IMR-90 (cell line): ENCODE data around the gene SLCO6A1. TPM values are rescaled to one million over a fixed set of nuclear protein-coding genes. Genes with fewer than 3 reads are reported as not detected.

Source experiments
- ATAC-seq: fragments of 200-7000 bp; cut with Tn5 transposase; 2 replicates; pipeline ENCODE4 v1.9.1; 2020; ENCODE audit warnings: low read depth, mild to moderate bottlenecking, moderate library complexity
- BruUV-seq: library from RNA; stranded (reverse); fragments of 400-500 nt; replicated peaks from 2 replicates; lab custom pipeline; 2021; lab: Mats Ljungman, UMichigan
- CTCF ChIA-PET: fragments of 300-600 bp; formaldehyde crosslinking; extraction: SDS; loops from one replicate; lab custom pipeline; 2021; ENCODE audit warnings: antibody characterized with exemption; lab: Yijun Ruan, JAX
- POLR2A ChIA-PET: fragments of 300-600 bp; sonication (Branson Sonifier 250); formaldehyde crosslinking; loops from one replicate; lab custom pipeline; 2022; ENCODE audit warnings: antibody characterized with exemption; ENCODE audit not compliant: unreplicated experiment; lab: Charles Lee
- DNase-seq: peaks from one replicate; pipeline ENCODE4 v3.0.0; 2013
- H2AFZ ChIP-seq: replicated peaks from 2 replicates; pipeline ENCODE3; 2013; ENCODE audit warnings: low read length, mild to moderate bottlenecking; ENCODE audit not compliant: poor library complexity
- H2AK5ac ChIP-seq: 2 replicates; pipeline ENCODE4 v1.6.1; 2013; ENCODE audit warnings: low read depth, low read length, inconsistent platforms
- H2AK9ac ChIP-seq: replicated peaks from 2 replicates; pipeline ENCODE3; 2013; ENCODE audit warnings: mild to moderate bottlenecking, low read depth, low read length, moderate library complexity; ENCODE audit not compliant: poor library complexity
- H2BK120ac ChIP-seq: 2 replicates; pipeline ENCODE4 v1.6.1; 2013; ENCODE audit warnings: low read depth, low read length, inconsistent platforms
- H2BK15ac ChIP-seq: 3 replicates; pipeline ENCODE4 v1.6.1; 2013; ENCODE audit warnings: low read depth, low read length, inconsistent platforms
- H2BK20ac ChIP-seq: 2 replicates; pipeline ENCODE4 v1.6.1; 2013; ENCODE audit warnings: low read depth, mild to moderate bottlenecking, inconsistent platforms, low read length, moderate library complexity
- H2BK5ac ChIP-seq: 2 replicates; pipeline ENCODE4 v1.6.1; 2013; ENCODE audit warnings: mild to moderate bottlenecking, low read depth, low read length, inconsistent platforms; ENCODE audit not compliant: poor library complexity, severe bottlenecking
- H3K14ac ChIP-seq: replicated peaks from 2 replicates; pipeline ENCODE4 v1.6.1; 2013; ENCODE audit warnings: low read depth, low read length, inconsistent platforms
- H3K18ac ChIP-seq: 2 replicates; pipeline ENCODE4 v1.6.1; 2013; ENCODE audit warnings: low read depth, low read length, control low read depth
- H3K23ac ChIP-seq: 2 replicates; pipeline ENCODE4 v1.6.1; 2013; ENCODE audit warnings: low read depth, low read length, inconsistent platforms
- H3K27ac ChIP-seq: 2 replicates; pipeline ENCODE4 v1.5.1; 2013; ENCODE audit warnings: mild to moderate bottlenecking, control low read depth, low read length; ENCODE audit not compliant: insufficient read depth
- H3K27me3 ChIP-seq: 2 replicates; pipeline ENCODE4 v1.6.1; 2013; ENCODE audit warnings: low read length; ENCODE audit not compliant: control insufficient read depth, insufficient read depth
- H3K36me3 ChIP-seq: 2 replicates; pipeline ENCODE4 v1.6.1; 2013; ENCODE audit warnings: low read length, mixed read lengths; ENCODE audit not compliant: control insufficient read depth, insufficient read depth
- H3K4ac ChIP-seq: 2 replicates; pipeline ENCODE4 v1.6.1; 2013; ENCODE audit warnings: low read depth, low read length, inconsistent platforms
- H3K4me1 ChIP-seq: 2 replicates; pipeline ENCODE4 v1.6.1; 2013; ENCODE audit warnings: low read length, mixed read lengths; ENCODE audit not compliant: control insufficient read depth, insufficient read depth
- H3K4me2 ChIP-seq: 2 replicates; pipeline ENCODE4 v1.6.1; 2013; ENCODE audit warnings: low read depth, mild to moderate bottlenecking, control low read depth, low read length, moderate library complexity
- H3K4me3 ChIP-seq: 2 replicates; pipeline ENCODE4 v1.5.1; 2013; ENCODE audit warnings: low read depth, mild to moderate bottlenecking, control low read depth, low read length, moderate library complexity; ENCODE audit not compliant: insufficient read depth
- H3K56ac ChIP-seq: 2 replicates; pipeline ENCODE4 v1.6.1; 2013; ENCODE audit warnings: low read length, inconsistent platforms; ENCODE audit not compliant: insufficient read depth; ENCODE audit errors: extremely low read depth
- H3K79me1 ChIP-seq, 2 experiments: 2 replicates each; pipeline ENCODE4 v1.6.1; 2013; ENCODE audit warnings: low read length in 2 of 2, inconsistent platforms in 1 of 2, low read depth in 1 of 2
- H3K9ac ChIP-seq: 2 replicates; pipeline ENCODE4 v1.6.1; 2013; ENCODE audit warnings: low read depth, low read length, control low read depth
- H3K9me1 ChIP-seq: 2 replicates; pipeline ENCODE4 v1.6.1; 2013; ENCODE audit warnings: low read length, inconsistent platforms; ENCODE audit not compliant: insufficient read depth
- H3K9me3 ChIP-seq: 2 replicates; pipeline ENCODE4 v1.6.1; 2013; ENCODE audit warnings: low read length; ENCODE audit not compliant: control insufficient read depth, insufficient read depth
- H4K20me1 ChIP-seq: 2 replicates; pipeline ENCODE4 v1.6.1; 2013; ENCODE audit warnings: low read length, inconsistent platforms; ENCODE audit not compliant: insufficient read depth
- H4K5ac ChIP-seq: 2 replicates; pipeline ENCODE4 v1.6.1; 2013; ENCODE audit warnings: mild to moderate bottlenecking, low read depth, low read length, control low read depth
- H4K8ac ChIP-seq, 2 experiments: 2 replicates each; pipeline ENCODE4 v1.6.1; 2013; ENCODE audit warnings: low read depth in 2 of 2, low read length in 2 of 2, control low read depth in 1 of 2, inconsistent platforms in 1 of 2
- H4K91ac ChIP-seq: 2 replicates; pipeline ENCODE4 v1.6.1; 2013; ENCODE audit warnings: low read depth, low read length, inconsistent platforms; ENCODE audit not compliant: insufficient read depth
- FOS ChIP-seq: fragments of 150-350 bp; IDR thresholded peaks from 2 replicates; pipeline ENCODE4 v1.6.1; 2016; ENCODE audit warnings: low read depth, low read length
- POLR2A ChIP-seq: IDR thresholded peaks from 2 replicates; pipeline ENCODE4 v1.6.1; 2012; ENCODE audit warnings: mild to moderate bottlenecking, low read depth, low read length
- RAD21 ChIP-seq: IDR thresholded peaks from 2 replicates; pipeline ENCODE4 v1.6.1; 2012; ENCODE audit warnings: low read length, improper control_type of control experiment
- SMC3 ChIP-seq: fragments of 150-350 bp; IDR thresholded peaks from 2 replicates; pipeline ENCODE4 v1.6.1; 2016; ENCODE audit warnings: low read depth, mild to moderate bottlenecking, antibody characterized with exemption, low read length, moderate library complexity
- WGBS, 2 experiments: methylation state at CpG; one replicate each; pipeline versions ENCODE4 v1.1.5 to v1.1.7; 2013; ENCODE audit warnings: missing lambda C conversion rate in 2 of 2; ENCODE audit not compliant: insufficient read length in 1 of 2; ENCODE audit errors: extremely low coverage in 2 of 2; 5-methylcytosine and 5-hydroxymethylcytosine counted together
- dilution Hi-C: fragments of 300-500 bp; cut with HindIII; formaldehyde crosslinking; loops from one replicate; pipeline ENCODE4 v1.14.3; 2018; ENCODE audit warnings: low sequenced_read_pairs; ENCODE audit not compliant: unreplicated experiment
- in situ Hi-C: fragments of 300-500 bp; cut with MboI; formaldehyde crosslinking; loops from 3 replicates; pipeline ENCODE4 v1.14.3; 2019; ENCODE audit warnings: low sequenced_read_pairs, inconsistent platforms, mixed read lengths
- intact Hi-C: fragments of 100-400 bp; cut with micrococcal nuclease; formaldehyde crosslinking; loops from 2 replicates; pipeline ENCODE4 v1.10.0; 2022
- polyA plus RNA-seq, 3 experiments: library from polyadenylated mRNA; depleted of rRNA; stranded (reverse); fragments of >200 nt; gene quantifications; 2 replicates each; pipeline ENCODE4 v1.2.3, GENCODE V29; 2012; ENCODE audit warnings: low replicate concordance in 1 of 3
- total RNA-seq: library from RNA; depleted of rRNA; stranded (reverse); fragments of >200 nt; gene quantifications from 2 replicates; pipeline ENCODE4 v1.2.3, GENCODE V29; 2012

SLCO6A1 gene
- total and polyA plus RNA-seq, 2 of the 4 experiments (the other 2 are of a cell fraction), result not detected

DNA sequence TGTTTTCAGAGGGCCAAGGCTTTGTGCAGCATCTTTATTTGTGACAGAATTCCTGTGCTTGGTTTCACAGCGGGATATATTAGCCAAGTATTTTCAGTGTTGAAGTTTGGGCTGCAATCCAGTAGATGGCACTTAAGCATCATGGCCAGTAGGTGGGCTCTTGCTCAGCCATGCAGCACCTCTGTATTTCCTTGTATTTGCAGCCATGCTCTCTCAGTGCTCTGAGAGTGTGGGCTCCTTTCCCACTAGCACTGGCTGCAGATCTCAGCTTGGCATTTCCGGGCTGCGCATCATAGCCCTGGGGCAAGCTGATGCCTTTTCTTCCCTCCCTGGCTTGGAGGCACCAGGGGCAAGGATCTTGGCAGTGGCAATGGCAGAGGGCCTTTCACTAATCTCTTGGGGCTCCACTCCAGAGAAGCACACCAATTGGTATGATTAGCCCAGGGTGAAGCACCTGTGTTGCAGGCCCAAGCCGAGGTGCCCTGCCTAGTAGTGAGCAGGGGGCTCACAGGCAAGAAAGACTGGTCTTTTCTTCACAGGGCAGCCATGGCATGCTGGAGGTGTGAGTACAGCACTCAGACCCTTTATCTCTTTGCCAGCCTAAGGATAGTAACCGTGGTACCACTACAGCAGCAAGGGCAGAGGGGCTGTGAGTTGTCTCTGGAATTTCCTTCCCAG, 48.3 kb downstream of the SLCO6A1 start:
- Histone ChIP-seq H2BK5ac (no peak overlapping the region), H4K5ac (no peak overlapping the region), H3K27me3 (no peaks in the 10 kb centered on the region), H3K56ac (no peak overlapping the region), H4K20me1 (no peaks in the 10 kb centered on the region), H3K4ac (no peak overlapping the region), H4K91ac (no peak overlapping the region), H3K9me1 (no peaks in the 10 kb centered on the region), H2AK9ac (no peak overlapping the region), H2BK15ac (no peak overlapping the region), H2BK20ac (no peak overlapping the region), H3K27ac (no peak overlapping the region), H3K4me3 (no peak overlapping the region), H2BK120ac (no peak overlapping the region), H3K9ac (no peak overlapping the region), H2AK5ac (no peak overlapping the region), H3K14ac (no peak overlapping the region), H3K18ac (no peak overlapping the region), H3K4me2 (no peak overlapping the region), H4K8ac (no peak overlapping the region), H3K36me3 (no peaks in the 10 kb centered on the region), H2AFZ (no peak overlapping the region), H3K23ac (no peak overlapping the region), H3K79me1 (no peaks in the 10 kb centered on the region), H3K9me3 (peaks cover 14% of the 10 kb centered on the region), H3K4me1 (no peaks in the 10 kb centered on the region)
- in situ Hi-C loops (no loop called here), dilution Hi-C loops (no loop called here), intact Hi-C loops (no loop called here)
- CTCF ChIA-PET, result interaction anchor here (0.6 kb wide), 1 partner anchor 49 kb away, joined by 5 read pairs; no protein-coding TSS in a partner anchor
- TF ChIP-seq FOS, result no peak
- no peak for TF ChIP-seq SMC3
- no peak for TF ChIP-seq RAD21
- TF ChIP-seq POLR2A, result no peak
- no CpG with 5 or more reads among the region's 5 CpGs for WGBS, 2 experiments
- BruUV-seq, result no TSS peak
- POLR2A ChIA-PET, result no interaction called here
- ATAC-seq (no peak), DNase-seq (no peak)
